Epithelial cell of umbilical artery (primary cell): ENCODE results near the gene PKP2. TPM values are rescaled to one million over a fixed set of nuclear protein-coding genes. Genes with fewer than 3 reads are reported as not detected.

Source experiments
- total RNA-seq: library from RNA; depleted of rRNA; stranded (reverse); fragments of >200 nt; gene quantifications from 2 replicates; pipeline ENCODE4 v1.2.3, GENCODE V29; 2014

The PKP2 gene
- total RNA-seq: 5.5 and 16.0 TPM in 2 replicates

GRCh38 chr12:32896432-32897280 lies at the start of gene PKP2:
TSS of gene PKP2 (minus strand) at chr12:32896777. CDS start at chr12:32896731, 46 bp downstream.

GRCh38 chr12:32755654-32756475 lies 140.7 kb downstream of the PKP2 start, which contains the start of gene YARS2:
TSS of gene YARS2 (minus strand) at chr12:32755897. CDS start at chr12:32755874, 23 bp downstream.

Other genes starting within 250 kb of the PKP2 start
- gene DNM1L, start 217.5 kb downstream of the PKP2 start, total RNA-seq: 82.8 and 94.8 TPM in 2 replicates
- 51.3 and 55.9 TPM in 2 replicates for gene YARS2, start 140.9 kb downstream of the PKP2 start, total RNA-seq